ENCODE data around the gene YDJC.

Gene YDJC

DNA sequence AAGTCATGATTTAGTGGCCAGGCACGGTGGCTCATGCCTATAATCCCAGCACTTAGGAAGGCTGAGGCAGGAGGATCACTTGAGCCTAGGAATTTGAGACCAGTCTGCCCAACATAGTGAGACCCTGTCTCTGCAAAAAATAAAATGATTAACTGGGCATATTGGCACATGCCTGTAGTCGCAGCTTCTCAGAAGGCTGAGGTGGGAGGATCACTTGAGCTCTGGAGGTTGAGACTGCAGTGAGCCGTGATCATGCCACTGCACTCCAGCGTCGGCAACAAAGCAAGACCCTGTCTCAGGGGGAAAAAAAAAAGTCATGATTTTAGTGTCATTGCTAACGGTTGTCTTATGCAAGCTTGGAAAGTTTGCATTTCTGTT, 50.4 kb downstream of the YDJC start:
- DNase-seq (ENCODE audit: low read depth) = no peak
- TF ChIP-seq, protein P1, sequence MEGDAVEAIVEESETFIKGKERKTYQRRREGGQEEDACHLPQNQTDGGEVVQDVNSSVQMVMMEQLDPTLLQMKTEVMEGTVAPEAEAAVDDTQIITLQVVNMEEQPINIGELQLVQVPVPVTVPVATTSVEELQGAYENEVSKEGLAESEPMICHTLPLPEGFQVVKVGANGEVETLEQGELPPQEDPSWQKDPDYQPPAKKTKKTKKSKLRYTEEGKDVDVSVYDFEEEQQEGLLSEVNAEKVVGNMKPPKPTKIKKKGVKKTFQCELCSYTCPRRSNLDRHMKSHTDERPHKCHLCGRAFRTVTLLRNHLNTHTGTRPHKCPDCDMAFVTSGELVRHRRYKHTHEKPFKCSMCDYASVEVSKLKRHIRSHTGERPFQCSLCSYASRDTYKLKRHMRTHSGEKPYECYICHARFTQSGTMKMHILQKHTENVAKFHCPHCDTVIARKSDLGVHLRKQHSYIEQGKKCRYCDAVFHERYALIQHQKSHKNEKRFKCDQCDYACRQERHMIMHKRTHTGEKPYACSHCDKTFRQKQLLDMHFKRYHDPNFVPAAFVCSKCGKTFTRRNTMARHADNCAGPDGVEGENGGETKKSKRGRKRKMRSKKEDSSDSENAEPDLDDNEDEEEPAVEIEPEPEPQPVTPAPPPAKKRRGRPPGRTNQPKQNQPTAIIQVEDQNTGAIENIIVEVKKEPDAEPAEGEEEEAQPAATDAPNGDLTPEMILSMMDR (IDR thresholded peaks at IDR 0.05; ENCODE audit: low read length, missing control alignments) = no peak

More for the DNA sequence above, 50.4 kb downstream of the YDJC start:
- no peak overlapping the region for H3K4me3 ChIP-seq (replicated peaks; ENCODE audit: low read depth, low read length)

Measured in fibroblast of pulmonary artery (primary cell).